Activated T-helper 1 cell treated with Interleukin-2 at 50 U/mL for 16 hours (primary cell): ENCODE measurements around the gene DHX34.

Experiments used
- DNase-seq: peaks from one replicate; pipeline ENCODE4 v3.0.0-alpha.2; 2020; ENCODE audit warnings: low read depth

Gene DHX34

GRCh38 chr19:47417746-47418691 is 68.9 kb downstream of the DHX34 start:
- DNase-seq = no peak

- no peak for DNase-seq
Observed at GRCh38 chr19:47418692-47419029, 69.5 kb downstream of the DHX34 start.

- DNase-seq = no peak
Observed at GRCh38 chr19:47419030-47419783, 70.1 kb downstream of the DHX34 start, which contains the start of gene MEIS3. Gene MEIS3 (minus strand): TSS chr19:47419527. CDS start chr19:47419081, 446 bp downstream.

GRCh38 chr19:47419789-47420188 is 70.7 kb downstream of the DHX34 start:
- no peak for DNase-seq

- DNase-seq = no peak
Observed at GRCh38 chr19:47421244-47421786, 72.2 kb downstream of the DHX34 start.

GRCh38 chr19:47421844-47422395 is 72.8 kb downstream of the DHX34 start:
- DNase-seq = no peak

- DNase-seq = no peak
Observed at GRCh38 chr19:47422417-47423163, 73.5 kb downstream of the DHX34 start.

GRCh38 chr19:47423203-47423882 is 74.2 kb downstream of the DHX34 start:
- no peak for DNase-seq

GRCh38 chr19:47427241-47428176 is 78.4 kb downstream of the DHX34 start:
- DNase-seq = peak; percentile 38

GRCh38 chr19:47428177-47428894 is 79.2 kb downstream of the DHX34 start:
- DNase-seq = peak; percentile 52

GRCh38 chr19:47429140-47429793 is 80.2 kb downstream of the DHX34 start:
- DNase-seq = no peak

GRCh38 chr19:47430041-47430802 is 81.1 kb downstream of the DHX34 start:
- DNase-seq = no peak

- no peak for DNase-seq
Observed at GRCh38 chr19:47432091-47432490, 83.0 kb downstream of the DHX34 start.
